GM13976 (cell line): Measurements from ENCODE around the gene HS1BP3.
A peak's percentile ranks its signal among the peaks of the same experiment; 100 is the strongest.

ENCODE experiments used
- DNase-seq: peaks from one replicate; pipeline ENCODE4 v3.0.0; 2012; ENCODE audit warnings: low spot score
- in situ Hi-C: fragments of 300-500 bp; cut with MboI; formaldehyde crosslinking; loops from one replicate; pipeline ENCODE4 v1.12.0; 2022; ENCODE audit warnings: low sequenced_read_pairs, mixed read lengths, inconsistent platforms; ENCODE audit not compliant: unreplicated experiment
- TF ChIP-seq, protein P1 (sequence below): IDR thresholded peaks from 2 replicates; pipeline ENCODE4 v1.5.1; 2012; ENCODE audit warnings: borderline replicate concordance, mild to moderate bottlenecking; ENCODE audit not compliant: insufficient read depth; ENCODE audit errors: extremely low read depth, missing control alignments, control extremely low read depth

Gene HS1BP3

GRCh38 chr2:20674974-20675679 lies 24.2 kb upstream of the HS1BP3 start:
- peak; percentile 7 for DNase-seq
- in situ Hi-C loops: no loop called here
- TF ChIP-seq, protein P1, sequence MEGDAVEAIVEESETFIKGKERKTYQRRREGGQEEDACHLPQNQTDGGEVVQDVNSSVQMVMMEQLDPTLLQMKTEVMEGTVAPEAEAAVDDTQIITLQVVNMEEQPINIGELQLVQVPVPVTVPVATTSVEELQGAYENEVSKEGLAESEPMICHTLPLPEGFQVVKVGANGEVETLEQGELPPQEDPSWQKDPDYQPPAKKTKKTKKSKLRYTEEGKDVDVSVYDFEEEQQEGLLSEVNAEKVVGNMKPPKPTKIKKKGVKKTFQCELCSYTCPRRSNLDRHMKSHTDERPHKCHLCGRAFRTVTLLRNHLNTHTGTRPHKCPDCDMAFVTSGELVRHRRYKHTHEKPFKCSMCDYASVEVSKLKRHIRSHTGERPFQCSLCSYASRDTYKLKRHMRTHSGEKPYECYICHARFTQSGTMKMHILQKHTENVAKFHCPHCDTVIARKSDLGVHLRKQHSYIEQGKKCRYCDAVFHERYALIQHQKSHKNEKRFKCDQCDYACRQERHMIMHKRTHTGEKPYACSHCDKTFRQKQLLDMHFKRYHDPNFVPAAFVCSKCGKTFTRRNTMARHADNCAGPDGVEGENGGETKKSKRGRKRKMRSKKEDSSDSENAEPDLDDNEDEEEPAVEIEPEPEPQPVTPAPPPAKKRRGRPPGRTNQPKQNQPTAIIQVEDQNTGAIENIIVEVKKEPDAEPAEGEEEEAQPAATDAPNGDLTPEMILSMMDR: no peak

DNA sequence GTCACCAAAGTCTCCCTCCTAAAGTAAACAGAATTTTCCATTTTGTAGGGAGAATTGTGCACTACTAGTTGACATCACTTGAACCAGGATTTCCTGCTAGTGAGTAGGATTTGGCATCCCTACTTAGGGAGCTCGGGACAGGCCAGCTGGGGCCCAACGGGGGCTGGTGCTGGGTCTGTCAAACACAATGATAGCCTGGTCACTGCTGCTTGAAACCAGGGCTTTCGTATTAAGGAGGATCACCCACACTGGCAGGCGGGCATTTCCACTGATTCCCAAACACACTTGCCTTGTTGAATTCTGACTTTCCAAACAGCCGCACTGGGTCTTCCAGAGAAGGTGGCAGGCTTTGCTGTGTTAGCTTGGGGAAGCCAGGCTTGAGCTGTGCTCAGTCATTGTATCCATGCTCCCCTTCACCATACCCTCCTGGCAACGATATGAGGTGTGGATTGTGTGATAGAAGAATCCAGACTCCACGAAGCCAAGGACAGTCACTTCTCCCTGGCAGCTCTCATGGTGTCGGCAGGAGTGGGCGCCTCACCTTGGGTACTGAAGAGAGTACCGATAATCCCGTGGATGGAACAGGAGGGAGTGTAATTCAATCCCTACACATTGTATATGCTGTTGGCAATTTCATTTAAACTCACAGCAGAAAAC lies 23.5 kb upstream of the HS1BP3 start:
- no peak for DNase-seq
- TF ChIP-seq, protein P1: no peak
- in situ Hi-C loops: no loop called here

DNA sequence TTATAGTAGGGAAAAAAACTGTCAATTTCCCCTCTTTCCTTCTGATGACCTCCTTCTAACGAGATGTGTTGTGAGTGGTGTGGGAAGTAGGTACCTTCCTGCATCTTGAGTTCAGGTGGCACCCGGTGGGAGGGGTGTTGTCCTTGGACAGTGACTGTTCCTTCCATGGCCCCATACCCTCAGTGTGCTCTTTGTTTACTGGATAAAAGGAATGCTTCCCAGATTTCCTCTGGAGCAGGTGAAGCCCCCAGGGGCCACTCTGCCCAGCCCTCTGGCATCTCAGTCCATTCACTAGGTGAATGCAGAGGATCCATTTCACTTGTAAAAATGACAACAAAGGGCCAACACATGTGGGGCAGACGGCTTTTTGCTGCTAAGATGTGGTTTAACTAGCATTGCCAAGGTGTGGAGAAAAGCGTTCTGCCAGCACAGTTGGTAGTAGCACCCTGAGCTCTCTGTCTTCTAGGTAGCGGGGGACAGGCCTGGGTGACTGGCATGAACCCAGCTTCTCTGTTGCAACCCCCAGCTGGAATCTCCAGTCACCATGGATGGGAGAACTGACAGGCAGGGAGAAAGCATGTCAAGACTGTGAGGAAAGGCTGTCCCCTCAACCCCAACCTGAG lies 22.9 kb upstream of the HS1BP3 start:
- in situ Hi-C loops: no loop called here
- TF ChIP-seq, protein P1: no peak
- peak; percentile 8 for DNase-seq

DNA sequence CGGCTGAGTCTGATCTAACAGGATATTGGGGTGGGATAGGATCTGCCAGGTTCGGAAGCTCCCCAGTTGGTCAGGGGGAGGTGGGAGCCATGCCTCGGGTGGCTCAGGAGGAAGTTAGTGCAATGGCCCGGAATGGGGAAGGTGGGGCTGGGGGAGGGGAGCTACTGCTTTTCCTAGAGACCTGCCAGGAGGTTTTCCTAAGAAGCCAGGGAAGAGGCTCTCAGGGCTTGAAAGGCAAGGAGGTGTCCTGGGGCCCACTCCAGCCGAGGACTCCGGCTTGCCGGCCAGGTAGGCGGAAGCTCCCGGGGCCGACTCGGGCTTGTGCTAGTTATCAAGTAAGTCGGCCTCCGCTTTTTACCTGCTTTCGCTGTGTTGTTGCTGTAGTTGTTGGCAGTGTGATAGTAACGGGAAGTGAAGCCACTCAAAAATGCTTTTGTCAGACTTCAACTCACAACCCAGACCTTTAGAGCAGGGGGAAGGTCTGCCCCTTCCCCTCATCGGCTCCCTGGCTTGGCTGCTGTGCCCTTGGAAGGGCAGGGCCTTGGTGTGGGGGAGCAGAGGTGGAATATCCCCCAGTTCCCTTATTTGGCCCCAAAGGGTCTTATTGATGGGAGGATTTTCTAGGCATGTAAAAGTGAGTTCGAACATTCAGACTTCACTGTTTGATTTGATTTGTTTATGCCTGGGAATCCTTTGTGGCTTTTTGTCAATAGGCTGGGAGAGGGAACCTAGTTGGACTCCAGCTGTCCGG lies 21.5 kb upstream of the HS1BP3 start:
- peak; percentile 20 for DNase-seq
- in situ Hi-C loops: no loop called here
- TF ChIP-seq, protein P1: no peak

DNA sequence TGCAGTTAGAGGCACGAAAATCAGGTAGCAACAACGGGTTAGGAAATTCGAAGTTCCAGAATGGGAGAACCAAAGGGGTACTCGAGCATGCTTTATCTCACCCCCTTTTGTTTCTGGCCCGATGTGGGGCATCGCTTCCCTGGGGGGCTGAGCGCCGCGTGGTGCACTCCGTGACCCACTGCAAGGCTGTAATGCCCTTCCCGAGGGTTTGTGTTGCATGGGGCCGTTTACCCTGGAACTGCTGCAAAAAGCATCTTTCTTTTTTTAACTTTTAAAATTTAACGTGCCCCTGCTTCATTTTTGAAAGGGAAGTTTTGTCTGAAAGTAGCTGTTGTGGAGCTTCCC lies 20.8 kb upstream of the HS1BP3 start:
- in situ Hi-C loops: no loop called here
- no peak for DNase-seq
- TF ChIP-seq, protein P1: no peak

GRCh38 chr2:20671036-20671735 lies 20.3 kb upstream of the HS1BP3 start:
- in situ Hi-C loops: no loop called here
- DNase-seq: no peak

More at GRCh38 chr2:20671036-20671735, 20.3 kb upstream of the HS1BP3 start:
- TF ChIP-seq, protein P1: no peak
